ENCODE measurements around the gene SMIM20.

GRCh38 chr4:25954293-25954904 is 40.4 kb downstream of the SMIM20 start:
- TF ChIP-seq CTCF (IDR thresholded peaks at IDR 0.05; ENCODE audit: low read depth, low read length): no peak
- TF ChIP-seq MAX (IDR thresholded peaks at IDR 0.05; ENCODE audit: low read depth, low read length): no peak
- TF ChIP-seq POLR2A (IDR thresholded peaks at IDR 0.05; ENCODE audit: extremely low read depth, insufficient read length): no peak
- TF ChIP-seq MYC (IDR thresholded peaks at IDR 0.05; ENCODE audit: low read depth, low read length): no peak
